Astrocyte of the spinal cord (primary cell): ENCODE measurements around the gene SERPING1.
A peak's percentile ranks its signal among the peaks of the same experiment; 100 is the strongest.

Experiments
- DNase-seq: peaks from one replicate; pipeline ENCODE4 v3.0.0; 2011; ENCODE audit warnings: low read depth, low spot score
- H3K4me3 ChIP-seq: 2 replicates; pipeline ENCODE4 v1.5.1; 2011; ENCODE audit warnings: low read depth, mild to moderate bottlenecking, low read length, moderate library complexity
- in situ Hi-C: cut with HindIII; loops from 2 replicates; pipeline ENCODE4 v1.10.0; 2017; ENCODE audit warnings: low sequenced_read_pairs
- TF ChIP-seq, protein P1 (sequence below): IDR thresholded peaks from 2 replicates; pipeline ENCODE4 v1.5.1; 2012; ENCODE audit warnings: low read depth, mild to moderate bottlenecking, low read length, inconsistent platforms

The SERPING1 gene

DNA sequence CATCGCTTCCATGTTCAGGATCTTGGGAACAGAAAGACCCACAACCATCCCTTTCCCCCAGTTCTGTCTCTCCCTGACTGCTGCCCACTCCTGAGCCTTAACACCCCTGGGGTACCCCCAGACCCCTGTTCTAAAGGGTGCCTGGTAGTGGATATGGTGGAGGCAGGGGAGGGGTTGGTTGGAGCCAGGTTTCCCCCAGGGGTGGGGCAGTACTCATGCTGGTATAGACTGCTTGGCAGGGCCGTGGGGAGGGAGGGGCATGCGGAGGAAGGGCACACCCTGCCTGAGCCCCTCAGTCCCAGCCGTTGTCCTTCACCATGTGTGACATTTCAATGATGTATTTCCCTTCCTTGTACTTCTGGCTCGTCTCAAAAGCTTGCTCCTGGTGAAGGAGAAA, 48.2 kb downstream of the SERPING1 start:
- no peak overlapping the region for H3K4me3 ChIP-seq
- no peak for DNase-seq
- TF ChIP-seq, protein P1, sequence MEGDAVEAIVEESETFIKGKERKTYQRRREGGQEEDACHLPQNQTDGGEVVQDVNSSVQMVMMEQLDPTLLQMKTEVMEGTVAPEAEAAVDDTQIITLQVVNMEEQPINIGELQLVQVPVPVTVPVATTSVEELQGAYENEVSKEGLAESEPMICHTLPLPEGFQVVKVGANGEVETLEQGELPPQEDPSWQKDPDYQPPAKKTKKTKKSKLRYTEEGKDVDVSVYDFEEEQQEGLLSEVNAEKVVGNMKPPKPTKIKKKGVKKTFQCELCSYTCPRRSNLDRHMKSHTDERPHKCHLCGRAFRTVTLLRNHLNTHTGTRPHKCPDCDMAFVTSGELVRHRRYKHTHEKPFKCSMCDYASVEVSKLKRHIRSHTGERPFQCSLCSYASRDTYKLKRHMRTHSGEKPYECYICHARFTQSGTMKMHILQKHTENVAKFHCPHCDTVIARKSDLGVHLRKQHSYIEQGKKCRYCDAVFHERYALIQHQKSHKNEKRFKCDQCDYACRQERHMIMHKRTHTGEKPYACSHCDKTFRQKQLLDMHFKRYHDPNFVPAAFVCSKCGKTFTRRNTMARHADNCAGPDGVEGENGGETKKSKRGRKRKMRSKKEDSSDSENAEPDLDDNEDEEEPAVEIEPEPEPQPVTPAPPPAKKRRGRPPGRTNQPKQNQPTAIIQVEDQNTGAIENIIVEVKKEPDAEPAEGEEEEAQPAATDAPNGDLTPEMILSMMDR: no peak
- in situ Hi-C loops: no loop called here

DNA sequence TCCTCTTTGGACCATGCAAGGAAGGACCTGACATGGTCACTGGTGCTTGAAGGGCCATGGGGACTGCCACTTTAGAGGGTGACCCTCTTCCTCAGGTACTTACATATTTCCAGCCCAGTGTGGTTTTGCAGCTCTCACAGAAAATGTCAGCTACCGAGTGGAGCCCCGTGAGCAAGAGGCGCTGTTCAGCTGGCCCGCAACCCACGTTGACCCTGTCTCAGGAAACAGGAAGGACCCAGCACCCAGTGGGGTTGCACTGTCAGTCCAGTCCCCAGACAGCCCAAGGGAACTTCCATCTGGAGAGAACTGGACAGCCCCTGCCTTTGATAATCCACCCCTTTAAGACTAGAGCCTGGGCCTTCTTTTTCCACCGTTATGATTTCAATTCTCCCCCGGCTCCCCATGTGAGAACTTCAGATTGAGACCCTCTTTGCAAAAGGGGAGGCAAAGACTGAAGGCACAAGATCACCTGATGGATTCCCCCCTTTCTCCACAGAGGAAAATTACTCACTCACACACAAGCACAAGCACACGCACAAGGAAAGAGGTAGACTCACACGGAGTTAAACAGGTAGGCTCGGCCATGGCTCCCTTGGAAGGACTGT, 48.8 kb downstream of the SERPING1 start:
- no peak for DNase-seq
- in situ Hi-C loops: no loop called here
- TF ChIP-seq, protein P1: no peak
- H3K4me3 ChIP-seq: no peak overlapping the region

DNA sequence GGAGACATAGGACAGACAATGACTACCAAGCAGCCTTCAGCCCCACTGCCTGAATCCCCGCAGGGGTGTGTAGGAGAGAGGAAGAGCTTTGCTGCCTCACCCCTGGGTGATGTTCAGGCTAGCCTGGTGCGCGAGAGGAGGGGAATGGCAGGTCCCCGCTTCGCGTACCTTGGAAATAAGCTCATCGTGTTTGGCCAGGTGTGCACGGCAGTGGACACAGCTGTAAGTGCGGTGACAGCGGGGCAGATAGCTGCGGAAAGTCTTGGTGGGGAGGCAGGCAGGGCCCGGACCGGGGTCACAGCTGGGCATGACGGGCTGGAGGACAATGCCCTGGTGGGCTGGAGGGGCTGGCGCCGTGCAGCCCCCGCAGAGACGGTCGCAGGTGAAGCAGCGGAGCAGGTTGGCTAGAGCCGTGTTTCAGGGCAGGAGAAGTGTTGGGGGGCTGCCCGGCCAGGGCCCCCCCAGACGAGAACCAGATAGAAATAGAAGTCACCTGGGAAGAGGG, 49.4 kb downstream of the SERPING1 start:
- TF ChIP-seq, protein P1: no peak
- no peak overlapping the region for H3K4me3 ChIP-seq
- in situ Hi-C loops: no loop called here
- no peak for DNase-seq

DNA sequence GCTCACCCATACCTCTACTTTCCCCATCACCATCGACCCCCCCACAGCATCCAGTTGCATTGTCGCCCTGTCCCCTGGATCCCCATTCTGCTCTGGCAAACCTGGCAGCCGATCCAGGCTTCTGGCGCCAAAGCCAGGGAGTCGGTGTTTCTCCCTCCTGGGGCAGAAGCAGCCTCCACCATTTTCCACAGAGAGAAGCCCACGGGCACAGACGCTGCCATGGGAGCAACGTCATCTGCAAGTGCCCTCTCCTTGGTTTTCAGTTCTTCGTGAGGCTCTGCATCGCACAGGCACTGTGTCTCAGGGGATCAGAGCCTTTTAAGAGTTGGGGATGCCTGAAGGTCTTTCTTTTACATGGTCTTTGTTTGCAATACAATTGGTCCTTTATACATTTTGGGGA, 49.9 kb downstream of the SERPING1 start:
- in situ Hi-C loops: no loop called here
- DNase-seq: no peak
- no peak overlapping the region for H3K4me3 ChIP-seq
- TF ChIP-seq, protein P1: no peak

DNA sequence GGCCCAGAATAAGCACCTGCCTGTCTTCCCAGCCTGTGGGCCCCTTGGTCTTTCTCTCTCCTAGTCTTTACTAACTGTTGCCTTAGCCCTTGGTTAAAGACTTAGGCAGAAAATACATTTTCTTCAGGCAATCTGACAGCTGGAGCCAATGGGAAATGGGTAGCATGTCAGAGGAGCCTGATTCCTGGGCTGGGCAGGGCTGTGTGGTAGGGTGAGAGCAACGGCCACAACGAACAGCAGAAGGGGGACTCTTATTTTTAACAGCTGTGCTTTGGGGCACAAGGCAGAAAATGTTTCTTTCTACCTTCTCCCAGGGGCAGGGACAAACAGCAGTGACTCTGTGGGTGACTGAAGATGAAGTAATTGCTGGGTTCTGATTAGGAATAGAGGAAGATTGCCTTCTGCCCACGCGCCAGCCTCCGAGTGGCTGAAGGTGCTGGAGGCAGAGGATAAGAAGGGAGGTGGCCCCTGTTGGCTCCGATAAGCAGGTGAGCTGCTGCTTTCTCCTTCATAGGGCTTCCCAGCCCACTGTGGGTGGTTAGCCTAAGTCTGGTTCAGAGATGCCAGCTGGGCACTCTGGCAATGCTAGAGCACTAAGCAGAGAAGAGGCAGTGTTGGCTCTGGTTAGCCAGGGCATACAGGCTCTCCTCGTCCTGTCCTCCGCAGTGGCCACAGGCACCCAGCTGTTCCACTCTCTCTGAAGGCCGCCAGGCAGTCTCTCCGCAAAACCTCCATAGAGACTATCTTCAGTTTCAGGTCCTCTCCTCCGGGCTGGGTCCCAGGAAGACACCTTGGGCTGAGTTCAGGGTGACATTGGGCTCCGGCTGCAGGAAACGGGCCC, 50.7 kb downstream of the SERPING1 start:
- H3K4me3 ChIP-seq: no peak overlapping the region
- TF ChIP-seq, protein P1: no peak
- DNase-seq: no peak
- in situ Hi-C loops: no loop called here

DNA sequence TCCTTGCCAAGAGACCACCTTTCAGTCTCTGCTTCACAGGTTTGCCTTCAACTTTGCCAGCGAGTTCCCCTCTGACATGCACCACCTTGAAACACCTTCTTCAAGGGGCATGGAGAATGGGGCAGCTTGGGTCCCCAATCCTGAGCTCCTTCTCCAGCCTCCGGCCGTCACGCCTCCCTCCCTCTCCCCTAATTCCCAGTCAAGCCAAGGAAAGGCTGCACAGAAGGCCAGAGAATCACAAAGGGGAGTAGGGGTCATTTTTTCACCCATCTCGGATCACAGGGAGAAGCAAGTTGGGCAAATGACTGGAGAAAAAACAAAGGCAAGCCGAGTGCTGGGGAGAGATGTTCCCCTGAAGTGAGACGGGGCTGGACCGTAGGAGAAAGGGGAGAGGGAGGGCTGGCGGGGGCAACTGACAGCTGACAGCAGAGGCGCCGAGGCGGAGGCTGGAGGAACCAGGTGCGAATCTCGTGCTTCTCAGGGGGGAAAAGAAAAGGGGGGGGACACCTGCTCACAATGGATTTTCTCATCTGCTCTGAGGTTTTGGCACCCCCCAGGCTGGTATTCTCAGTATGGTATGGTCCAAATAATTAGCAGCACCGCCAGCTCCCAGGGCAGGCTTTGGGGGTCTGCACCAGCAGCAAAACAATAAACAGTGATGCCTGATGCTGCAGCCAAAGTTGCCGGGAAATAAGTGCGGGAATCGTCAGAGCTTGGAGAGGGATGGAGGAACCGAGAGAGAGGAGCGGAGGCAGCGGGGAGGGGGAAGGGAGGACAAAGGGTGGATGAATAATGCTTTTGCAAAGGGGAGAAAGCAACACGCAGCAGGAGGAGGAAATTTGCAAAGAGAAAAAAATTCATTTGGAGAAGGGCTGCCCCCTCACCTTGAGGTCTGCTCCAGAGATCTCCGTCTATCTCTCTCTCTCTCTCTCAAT, 51.6 kb downstream of the SERPING1 start:
- H3K4me3 ChIP-seq: peak overlapping the region; percentile 45
- TF ChIP-seq, protein P1: no peak
- in situ Hi-C loops: no loop called here
- DNase-seq: no peak
